ENCODE results near the gene SPDEF. TPM values are rescaled to one million over a fixed set of nuclear protein-coding genes. Genes with fewer than 3 reads are reported as not detected.

Gene SPDEF
- total and polyA plus RNA-seq, 2 donors (not counting 1 experiment from before 2014, with no cell fraction given) = 0.10 TPM; not detected in 1

- Mint-ChIP-seq H3K4me3 (no peak overlapping the region), H3K27me3 (no peaks in the 10 kb centered on the region), H3K4me1 (no peaks in the 10 kb centered on the region), H3K9me3 (ENCODE audit: insufficient read depth) (no peaks in the 10 kb centered on the region), H3K27ac (no peak overlapping the region)
- Histone ChIP-seq H3K36me3 (replicated peaks in 1 of 2; ENCODE audit: control extremely low read depth in 1 of 2, control insufficient read depth in 1 of 2, extremely low read depth in 1 of 2, insufficient read depth in 2 of 2, low read length in 1 of 2) (peaks cover 0 to 21% of the 10 kb centered on the region in 2 experiments), H2AFZ (ENCODE audit: insufficient read depth, low read depth, low read length, poor library complexity, severe bottlenecking) (no peak overlapping the region), H3K79me2 (ENCODE audit: control insufficient read depth, insufficient read depth, low read length) (peaks cover 15% of the 10 kb centered on the region), H3K9ac (ENCODE audit: low read length) (no peak overlapping the region), H3K27me3 (replicated peaks in 1 of 4; ENCODE audit: control extremely low read depth in 1 of 4, control insufficient read depth in 3 of 4, insufficient read depth in 4 of 4, low read length in 3 of 4) (no peaks in the 10 kb centered on the region), H3K27ac (ENCODE audit: low read length in 2 of 2) (no peak overlapping the region), H3K4me2 (replicated peaks; ENCODE audit: low read depth, low read length, poor library complexity, severe bottlenecking) (no peak overlapping the region), H3K4me1 (ENCODE audit: control insufficient read depth in 2 of 2, insufficient read depth in 2 of 2, low read length in 2 of 2) (no peaks in the 10 kb centered on the region), H4K20me1 (ENCODE audit: control insufficient read depth, insufficient read depth, low read length, poor library complexity, severe bottlenecking) (peaks cover 53% of the 10 kb centered on the region), H3K9me3 (ENCODE audit: control extremely low read depth in 1 of 3, control insufficient read depth in 2 of 3, insufficient read depth in 1 of 3, low read length in 2 of 3) (no peaks in the 10 kb centered on the region), H3K4me3 (ENCODE audit: control extremely low read depth in 1 of 5, extremely low read depth in 1 of 5, insufficient read depth in 1 of 5, low read depth in 2 of 5, low read length in 4 of 5) (no peak overlapping the region)
- TF ChIP-seq EZH2 (IDR thresholded peaks at IDR 0.05; ENCODE audit: borderline replicate concordance, insufficient read depth, low read depth, low read length, poor library complexity, severe bottlenecking) (no peak), CTCF (IDR thresholded peaks at IDR 0.05) (no peak)
- POLR2A ChIA-PET = no interaction called here
- CTCF ChIA-PET = interaction anchor here (1.1 kb wide), 1 partner anchor 124 kb away, joined by 5 read pairs; no protein-coding TSS in a partner anchor
- intact Hi-C loops (cut with micrococcal nuclease) = no loop called here
- no peak for ATAC-seq (ENCODE audit: low read depth)
- WGBS (ENCODE audit: insufficient coverage) = 93% methylated on average over 5 of the region's 5 CpGs
- no peak for DNase-seq
Observed at GRCh38 chr6:34583861-34584604, 27.9 kb upstream of the SPDEF start.

- Mint-ChIP-seq H3K4me3 (no peak overlapping the region), H3K27me3 (no peaks in the 10 kb centered on the region), H3K9me3 (ENCODE audit: insufficient read depth) (no peaks in the 10 kb centered on the region), H3K4me1 (no peaks in the 10 kb centered on the region), H3K27ac (no peak overlapping the region)
- no peaks in the 10 kb centered on the region for H3K9me3 ChIP-seq (ENCODE audit: control extremely low read depth in 1 of 3, control insufficient read depth in 2 of 3, insufficient read depth in 1 of 3, low read length in 2 of 3)
- peaks cover 0 to 16% of the 10 kb centered on the region in 2 experiments for H3K36me3 ChIP-seq (replicated peaks in 1 of 2; ENCODE audit: control extremely low read depth in 1 of 2, control insufficient read depth in 1 of 2, extremely low read depth in 1 of 2, insufficient read depth in 2 of 2, low read length in 1 of 2)
- no peak overlapping the region for H2AFZ ChIP-seq (ENCODE audit: insufficient read depth, low read depth, low read length, poor library complexity, severe bottlenecking)
- ATAC-seq (ENCODE audit: low read depth) = no peak
- H4K20me1 ChIP-seq (ENCODE audit: control insufficient read depth, insufficient read depth, low read length, poor library complexity, severe bottlenecking) = peaks cover 47% of the 10 kb centered on the region
- WGBS (ENCODE audit: insufficient coverage) = 96% methylated on average over 6 of the region's 6 CpGs
- no peak for TF ChIP-seq CTCF (IDR thresholded peaks at IDR 0.05)
- H3K4me3 ChIP-seq (ENCODE audit: control extremely low read depth in 1 of 5, extremely low read depth in 1 of 5, insufficient read depth in 1 of 5, low read depth in 2 of 5, low read length in 4 of 5) = no peak overlapping the region
- no peaks in the 10 kb centered on the region for H3K27me3 ChIP-seq (replicated peaks in 1 of 4; ENCODE audit: control extremely low read depth in 1 of 4, control insufficient read depth in 3 of 4, insufficient read depth in 4 of 4, low read length in 3 of 4)
- H3K27ac ChIP-seq (ENCODE audit: low read length in 2 of 2) = no peak overlapping the region
- peak; percentile 27 for DNase-seq
- no peak overlapping the region for H3K9ac ChIP-seq (ENCODE audit: low read length)
- POLR2A ChIA-PET = no interaction called here
- intact Hi-C loops (cut with micrococcal nuclease) = no loop called here
- H3K79me2 ChIP-seq (ENCODE audit: control insufficient read depth, insufficient read depth, low read length) = peaks cover 10% of the 10 kb centered on the region
- CTCF ChIA-PET = no interaction called here
- no peak overlapping the region for H3K4me2 ChIP-seq (replicated peaks; ENCODE audit: low read depth, low read length, poor library complexity, severe bottlenecking)
- H3K4me1 ChIP-seq (ENCODE audit: control insufficient read depth in 2 of 2, insufficient read depth in 2 of 2, low read length in 2 of 2) = no peaks in the 10 kb centered on the region
Observed at GRCh38 chr6:34583461-34583860, 27.3 kb upstream of the SPDEF start.

Measured in B cell (primary cell).